DOHH2 (cell line): ENCODE results near the gene SLC1A4.

Experiments used
- EZH2phosphoT487 ChIP-seq: fragments of 200-600 bp; sonication (generic); IDR thresholded peaks from 2 replicates; pipeline ENCODE4 v1.6.1; 2017; ENCODE audit warnings: borderline replicate concordance, mild to moderate bottlenecking, antibody characterized with exemption, low read length, moderate library complexity, mixed read lengths
- TF ChIP-seq, protein P1 (sequence below): fragments of 200-600 bp; sonication (generic); IDR thresholded peaks from one replicate; pipeline ENCODE4 v1.5.1; 2014; ENCODE audit warnings: antibody characterized with exemption, mild to moderate bottlenecking, low read depth, low read length; ENCODE audit not compliant: poor library complexity, severe bottlenecking

GRCh38 chr2:64945973-64946768 lies 43.0 kb upstream of the SLC1A4 start:
- TF ChIP-seq, protein P1, sequence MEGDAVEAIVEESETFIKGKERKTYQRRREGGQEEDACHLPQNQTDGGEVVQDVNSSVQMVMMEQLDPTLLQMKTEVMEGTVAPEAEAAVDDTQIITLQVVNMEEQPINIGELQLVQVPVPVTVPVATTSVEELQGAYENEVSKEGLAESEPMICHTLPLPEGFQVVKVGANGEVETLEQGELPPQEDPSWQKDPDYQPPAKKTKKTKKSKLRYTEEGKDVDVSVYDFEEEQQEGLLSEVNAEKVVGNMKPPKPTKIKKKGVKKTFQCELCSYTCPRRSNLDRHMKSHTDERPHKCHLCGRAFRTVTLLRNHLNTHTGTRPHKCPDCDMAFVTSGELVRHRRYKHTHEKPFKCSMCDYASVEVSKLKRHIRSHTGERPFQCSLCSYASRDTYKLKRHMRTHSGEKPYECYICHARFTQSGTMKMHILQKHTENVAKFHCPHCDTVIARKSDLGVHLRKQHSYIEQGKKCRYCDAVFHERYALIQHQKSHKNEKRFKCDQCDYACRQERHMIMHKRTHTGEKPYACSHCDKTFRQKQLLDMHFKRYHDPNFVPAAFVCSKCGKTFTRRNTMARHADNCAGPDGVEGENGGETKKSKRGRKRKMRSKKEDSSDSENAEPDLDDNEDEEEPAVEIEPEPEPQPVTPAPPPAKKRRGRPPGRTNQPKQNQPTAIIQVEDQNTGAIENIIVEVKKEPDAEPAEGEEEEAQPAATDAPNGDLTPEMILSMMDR: no peak
- TF ChIP-seq EZH2phosphoT487: no peak
